CD4-positive, alpha-beta T cell (primary cell): Measurements from ENCODE around the gene PDE4B. TPM values are rescaled to one million over a fixed set of nuclear protein-coding genes. Genes with fewer than 3 reads are reported as not detected.
"Not testable (repeated sequence)": the region's sequence is repeated elsewhere in the genome, so short reads cannot be mapped to it uniquely, and the experiment has no call there.

ENCODE experiments used
- ATAC-seq: fragments of 200-7000 bp; cut with Tn5 transposase; one replicate; pipeline ENCODE4 v1.10.0; 2022; ENCODE audit warnings: mild to moderate bottlenecking; ENCODE audit not compliant: poor library complexity
- CTCF ChIA-PET: fragments of 350-600 bp; sonication (Branson Sonifier 250); formaldehyde crosslinking; loops from one replicate; lab custom pipeline; 2021; ENCODE audit warnings: antibody characterized with exemption, inconsistent platforms; lab: Charles Lee
- POLR2A ChIA-PET: fragments of 350-600 bp; sonication (Branson Sonifier 250); formaldehyde crosslinking; loops from one replicate; lab custom pipeline; 2021; ENCODE audit warnings: antibody characterized with exemption, inconsistent platforms; lab: Charles Lee
- DNase-seq, 14 experiments: peaks; one replicate each; pipeline ENCODE4 v3.0.0-alpha.2; 2013 to 2020; ENCODE audit warnings: mixed read lengths in 2 of 14
- H3K27ac ChIP-seq, 2 donors: one replicate each; pipeline versions ENCODE4 v1.5.1 to v1.7.0; 2013; ENCODE audit warnings: low read length in 2 of 2, low read depth in 1 of 2, mild to moderate bottlenecking in 1 of 2
- H3K27me3 ChIP-seq, 2 experiments: 1 replicate in 1 of 2; 2 replicates in 1 of 2; pipeline versions ENCODE4 v1.6.1 to v1.7.0; 2013; ENCODE audit warnings: low read length in 2 of 2, control low read depth in 1 of 2, mild to moderate bottlenecking in 1 of 2, moderate library complexity in 1 of 2; ENCODE audit not compliant: insufficient read depth in 2 of 2, control insufficient read depth in 1 of 2
- H3K36me3 ChIP-seq: one replicate; pipeline ENCODE4 v1.6.1; 2013; ENCODE audit warnings: low read length, control low read depth; ENCODE audit not compliant: insufficient read depth
- H3K4me1 ChIP-seq: one replicate; pipeline ENCODE4 v1.6.1; 2013; ENCODE audit warnings: low read length, control low read depth; ENCODE audit not compliant: insufficient read depth
- H3K4me3 ChIP-seq: one replicate; pipeline ENCODE4 v1.5.1; 2013; ENCODE audit warnings: mild to moderate bottlenecking, low read length, moderate library complexity
- H3K9me3 ChIP-seq, 2 experiments: 1 replicate in 1 of 2; 2 replicates in 1 of 2; pipeline versions ENCODE4 v1.6.1 to v1.7.0; 2013; ENCODE audit warnings: low read length in 2 of 2, mild to moderate bottlenecking in 2 of 2, control low read depth in 1 of 2, moderate library complexity in 1 of 2; ENCODE audit not compliant: control insufficient read depth in 1 of 2, insufficient read depth in 1 of 2
- H3K27ac Mint-ChIP-seq: one replicate; pipeline ENCODE4 v1.8.0; 2020; ENCODE audit warnings: mixed read lengths
- H3K27me3 Mint-ChIP-seq: one replicate; pipeline ENCODE4 v1.8.0; 2021; ENCODE audit warnings: mixed read lengths
- H3K36me3 Mint-ChIP-seq: one replicate; pipeline ENCODE4 v1.8.0; 2021; ENCODE audit warnings: low read depth, mixed read lengths
- H3K4me1 Mint-ChIP-seq: one replicate; pipeline ENCODE4 v1.8.0; 2021; ENCODE audit warnings: low read depth, mixed read lengths
- H3K4me3 Mint-ChIP-seq: one replicate; pipeline ENCODE4 v1.8.0; 2020; ENCODE audit warnings: mild to moderate bottlenecking, mixed read lengths
- H3K9me3 Mint-ChIP-seq: one replicate; pipeline ENCODE4 v1.8.0; 2020; ENCODE audit warnings: mixed read lengths
- intact Hi-C, 2 experiments: fragments of 100-400 bp; cut with DNase I in 1 of 2; cut with micrococcal nuclease in 1 of 2; formaldehyde crosslinking; loops; one replicate each; pipeline versions ENCODE4 v1.15.1 to v1.9.0; 2023 to 2025; cut with DNase I, micrococcal nuclease
- total RNA-seq, 174 experiments: library from RNA in 2 of 174; stranded (reverse) in 2 of 174; gene quantifications; one replicate each; pipeline ENCODE4 v1.2.3 and lab custom pipeline; 2021 to 2026
- TF ChIP-seq, protein P1 (sequence below): fragments of 200-600 bp; IDR thresholded peaks from one replicate; pipeline ENCODE4 v1.8.0; 2022; ENCODE audit warnings: antibody characterized with exemption, mild to moderate bottlenecking

The PDE4B gene
- total RNA-seq, 2 experiments from 2014 or later, result 155 to 159 TPM

DNA sequence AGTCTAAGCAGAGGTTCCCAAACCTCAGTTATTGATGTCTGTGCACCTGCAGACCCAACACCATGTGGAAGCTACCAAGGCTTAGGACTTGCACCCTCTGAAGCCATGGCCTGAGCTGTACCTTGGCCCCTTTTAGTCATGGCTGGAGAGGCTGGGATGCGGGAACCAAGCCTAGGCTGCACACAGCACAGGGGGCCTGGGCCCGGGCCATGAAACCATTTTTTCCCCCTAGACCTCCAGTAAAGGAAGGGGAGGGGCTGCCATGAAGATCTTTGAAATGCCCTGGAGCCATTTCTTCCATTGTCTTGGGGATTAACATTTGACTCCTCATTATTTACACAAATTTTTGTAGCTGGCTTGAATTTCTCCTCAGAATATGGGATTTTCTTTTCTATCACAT is 265.9 kb downstream of the PDE4B start:
- DNase-seq (no peak), ATAC-seq (no peak)
- Histone ChIP-seq H3K36me3 (no peaks in the 10 kb centered on the region), H3K9me3 (peaks cover 0 to 4% of the 10 kb centered on the region in 2 experiments), H3K27ac (no peak overlapping the region), H3K4me3 (no peak overlapping the region), H3K27me3 (no peaks in the 10 kb centered on the region), H3K4me1 (no peaks in the 10 kb centered on the region)
- no peaks in the 10 kb centered on the region for H3K9me3 Mint-ChIP-seq
- H3K4me1 Mint-ChIP-seq, result no peaks in the 10 kb centered on the region
- intact Hi-C loops, result no loop called here
- H3K27ac Mint-ChIP-seq, result no peak overlapping the region
- peaks cover 9% of the 10 kb centered on the region for H3K27me3 Mint-ChIP-seq
- POLR2A ChIA-PET, result no interaction called here
- H3K36me3 Mint-ChIP-seq, result no peaks in the 10 kb centered on the region
- CTCF ChIA-PET, result no interaction called here
- no peak overlapping the region for H3K4me3 Mint-ChIP-seq
- TF ChIP-seq, protein P1, sequence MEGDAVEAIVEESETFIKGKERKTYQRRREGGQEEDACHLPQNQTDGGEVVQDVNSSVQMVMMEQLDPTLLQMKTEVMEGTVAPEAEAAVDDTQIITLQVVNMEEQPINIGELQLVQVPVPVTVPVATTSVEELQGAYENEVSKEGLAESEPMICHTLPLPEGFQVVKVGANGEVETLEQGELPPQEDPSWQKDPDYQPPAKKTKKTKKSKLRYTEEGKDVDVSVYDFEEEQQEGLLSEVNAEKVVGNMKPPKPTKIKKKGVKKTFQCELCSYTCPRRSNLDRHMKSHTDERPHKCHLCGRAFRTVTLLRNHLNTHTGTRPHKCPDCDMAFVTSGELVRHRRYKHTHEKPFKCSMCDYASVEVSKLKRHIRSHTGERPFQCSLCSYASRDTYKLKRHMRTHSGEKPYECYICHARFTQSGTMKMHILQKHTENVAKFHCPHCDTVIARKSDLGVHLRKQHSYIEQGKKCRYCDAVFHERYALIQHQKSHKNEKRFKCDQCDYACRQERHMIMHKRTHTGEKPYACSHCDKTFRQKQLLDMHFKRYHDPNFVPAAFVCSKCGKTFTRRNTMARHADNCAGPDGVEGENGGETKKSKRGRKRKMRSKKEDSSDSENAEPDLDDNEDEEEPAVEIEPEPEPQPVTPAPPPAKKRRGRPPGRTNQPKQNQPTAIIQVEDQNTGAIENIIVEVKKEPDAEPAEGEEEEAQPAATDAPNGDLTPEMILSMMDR, result no peak

DNA sequence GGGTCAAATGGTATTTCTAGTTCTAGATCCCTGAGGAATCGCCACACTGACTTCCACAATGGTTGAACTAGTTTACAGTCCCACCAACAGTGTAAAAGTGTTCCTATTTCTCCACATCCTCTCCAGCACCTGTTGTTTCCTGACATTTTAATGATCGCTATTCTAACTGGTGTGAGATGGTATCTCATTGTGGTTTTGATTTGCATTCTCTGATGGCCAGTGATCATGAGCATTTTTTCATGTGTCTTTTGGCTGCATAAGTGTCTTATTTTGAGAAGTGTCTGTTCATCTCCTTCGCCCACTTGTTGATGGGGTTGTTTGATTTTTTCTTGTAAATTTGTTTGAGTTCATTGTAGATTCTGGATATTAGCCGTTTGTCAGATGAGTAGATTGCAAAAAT is 274.5 kb downstream of the PDE4B start:
- H3K9me3 Mint-ChIP-seq, H3K9me3 ChIP-seq, H3K4me3 ChIP-seq, H3K27ac ChIP-seq, intact Hi-C loops, H3K4me1 Mint-ChIP-seq, H3K27ac Mint-ChIP-seq, H3K4me3 Mint-ChIP-seq, DNase-seq, CTCF ChIA-PET, H3K36me3 ChIP-seq, ATAC-seq, H3K36me3 Mint-ChIP-seq, POLR2A ChIA-PET, H3K4me1 ChIP-seq: not testable (repeated sequence)
- H3K27me3 ChIP-seq, result peaks cover 0 to 14% of the 10 kb centered on the region in 2 experiments
- peaks cover 29% of the 10 kb centered on the region for H3K27me3 Mint-ChIP-seq

DNA sequence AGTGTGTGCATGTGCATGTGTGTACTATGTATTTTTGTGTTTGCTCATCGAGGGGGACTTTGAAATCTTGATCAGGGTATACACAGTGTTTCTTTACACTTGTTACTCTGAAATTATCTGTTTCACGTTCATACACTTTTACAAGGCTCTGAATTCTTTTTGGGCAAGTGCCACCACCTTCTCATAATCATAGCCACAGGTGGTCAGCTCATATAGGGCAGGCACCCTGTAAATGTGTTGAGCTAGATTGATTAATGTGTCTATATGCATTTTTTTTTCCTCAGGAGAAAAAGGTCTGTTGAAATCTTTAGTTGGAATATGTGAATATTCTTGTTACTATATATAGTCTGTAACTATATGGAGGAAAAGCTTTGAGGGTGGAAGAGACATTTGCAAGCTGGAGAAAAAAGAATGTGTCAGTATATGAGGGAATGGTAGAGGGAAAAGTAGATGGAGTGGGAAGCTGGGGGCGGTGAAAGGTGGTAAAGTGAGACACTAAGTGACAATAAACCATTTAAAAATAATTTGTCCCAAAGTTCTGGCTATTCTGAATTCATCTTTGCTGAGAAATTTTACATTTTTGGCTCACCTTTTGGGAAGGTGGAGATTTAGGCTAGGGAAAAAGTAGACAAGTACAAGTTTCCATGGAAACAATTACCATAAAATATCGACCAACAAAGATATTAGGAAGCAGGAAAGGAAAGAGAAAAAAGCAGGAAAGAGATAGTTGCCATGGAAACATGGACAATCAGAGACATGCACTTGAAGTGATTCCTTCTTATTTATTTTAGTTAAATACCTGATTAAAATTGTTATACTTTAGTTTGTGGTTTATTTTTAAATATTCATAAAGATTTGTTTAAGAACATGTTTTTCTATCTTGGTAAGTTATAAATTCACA is 277.5 kb downstream of the PDE4B start:
- ChIA-PET POLR2A (no interaction called here), CTCF (no interaction called here)
- Histone ChIP-seq H3K27me3 (peaks cover 0 to 14% of the 10 kb centered on the region in 2 experiments), H3K36me3 (no peaks in the 10 kb centered on the region), H3K4me1 (no peaks in the 10 kb centered on the region), H3K4me3 (no peak overlapping the region), H3K27ac (no peak overlapping the region), H3K9me3 (no peaks in the 10 kb centered on the region)
- no peaks in the 10 kb centered on the region for H3K9me3 Mint-ChIP-seq
- ATAC-seq, result no peak
- TF ChIP-seq, protein P1, result no peak
- peaks cover 16% of the 10 kb centered on the region for H3K27me3 Mint-ChIP-seq
- no peaks in the 10 kb centered on the region for H3K4me1 Mint-ChIP-seq
- no peak overlapping the region for H3K4me3 Mint-ChIP-seq
- intact Hi-C loops, result no loop called here
- no peak for DNase-seq
- no peaks in the 10 kb centered on the region for H3K36me3 Mint-ChIP-seq
- H3K27ac Mint-ChIP-seq, result no peak overlapping the region
